HepG2 (cell line): ENCODE results near the gene MATR3. TPM values are rescaled to one million over a fixed set of nuclear protein-coding genes. Genes with fewer than 3 reads are reported as not detected.

Experiments
- ATAC-seq: fragments of 200-7000 bp; cut with Tn5 transposase; 3 replicates; pipeline ENCODE4 v1.9.1; 2020; ENCODE audit warnings: mild to moderate bottlenecking, moderate library complexity
- BruUV-seq: library from RNA; stranded (reverse); fragments of 400-500 nt; replicated peaks from 2 replicates; lab custom pipeline; 2021; lab: Mats Ljungman, UMichigan
- CTCF ChIA-PET: fragments of 300-600 bp; formaldehyde crosslinking; extraction: SDS; loops from one replicate; lab custom pipeline; 2021; ENCODE audit warnings: low total read pairs, inconsistent platforms, low intra/inter-chr PET ratio; lab: Yijun Ruan, JAX
- POLR2A ChIA-PET: fragments of 350-600 bp; sonication (Branson Sonifier 250); formaldehyde crosslinking; loops from one replicate; lab custom pipeline; 2020; ENCODE audit warnings: antibody characterized with exemption, inconsistent platforms; lab: Yijun Ruan, JAX
- DNase-seq: peaks from one replicate; pipeline ENCODE4 v3.0.0-alpha.2; 2015; ENCODE audit warnings: low spot score
- FAIRE-seq: peaks from 3 replicates; lab custom pipeline; 2011; peaks lifted over from hg19 to GRCh38; lab: Jason Lieb, UNC
- H2AFZ ChIP-seq: one replicate; pipeline ENCODE4 v1.6.1; 2011; ENCODE audit warnings: low read length, inconsistent platforms
- H3K27ac ChIP-seq: fragments of 300-600 bp; 3 replicates; pipeline ENCODE4 v1.8.0; 2011; ENCODE audit warnings: mixed run types, mild to moderate bottlenecking, mixed read lengths, low read length, inconsistent platforms; ENCODE audit not compliant: insufficient read depth; ENCODE audit errors: extremely low read length
- H3K27me3 ChIP-seq, 2 experiments: fragments of 200-600 bp in 1 of 2; 2 replicates in 1 of 2; 3 replicates in 1 of 2; pipeline versions ENCODE4 v1.6.0 to v1.8.0; 2011; ENCODE audit warnings: low read length in 2 of 2, mild to moderate bottlenecking in 2 of 2, moderate library complexity in 2 of 2, inconsistent platforms in 1 of 2; ENCODE audit not compliant: insufficient read depth in 2 of 2, control insufficient read depth in 1 of 2
- H3K36me3 ChIP-seq, 2 experiments: fragments of 200-600 bp in 1 of 2; replicated peaks in 1 of 2; 2 replicates in 1 of 2; 3 replicates in 1 of 2; pipeline versions ENCODE4 v1.5.1 to v1.8.0; 2011; ENCODE audit warnings: low read length in 2 of 2, inconsistent platforms in 1 of 2; ENCODE audit not compliant: insufficient read depth in 2 of 2, control insufficient read depth in 1 of 2
- H3K4me1 ChIP-seq: 2 replicates; pipeline ENCODE4 v1.5.1; 2012; ENCODE audit warnings: low read length, inconsistent platforms; ENCODE audit not compliant: insufficient read depth
- H3K4me2 ChIP-seq: 2 replicates; pipeline ENCODE4 v1.6.0; 2011; ENCODE audit warnings: low read depth, low read length, inconsistent platforms
- H3K4me3 ChIP-seq, 3 experiments: fragments of 200-600 bp in 1 of 3; sonication (generic), shearing (Covaris generic) in 1 of 3; replicated peaks in 1 of 3; 2 replicates each; pipeline ENCODE4 v1.5.1; 2011 to 2016; ENCODE audit warnings: low read length in 3 of 3, inconsistent platforms in 2 of 3, low read depth in 2 of 3, mild to moderate bottlenecking in 2 of 3, control low read depth in 1 of 3, mixed read lengths in 1 of 3; ENCODE audit not compliant: insufficient read depth in 1 of 3
- H3K79me2 ChIP-seq: one replicate; pipeline ENCODE4 v1.6.1; 2011; ENCODE audit warnings: low read length, inconsistent platforms; ENCODE audit not compliant: insufficient read depth
- H3K9ac ChIP-seq: 2 replicates; pipeline ENCODE4 v1.6.0; 2011; ENCODE audit warnings: mild to moderate bottlenecking, low read depth, low read length, inconsistent platforms; ENCODE audit not compliant: insufficient read depth
- H3K9me3 ChIP-seq: 2 replicates; pipeline ENCODE4 v1.5.1; 2012; ENCODE audit warnings: mild to moderate bottlenecking, low read length
- H4K20me1 ChIP-seq: 2 replicates; pipeline ENCODE4 v1.6.0; 2011; ENCODE audit warnings: inconsistent platforms, mild to moderate bottlenecking, low read length, moderate library complexity; ENCODE audit not compliant: insufficient read depth
- POLR2A ChIP-seq, 2 experiments: IDR thresholded peaks; 2 replicates each; pipeline ENCODE4 v1.6.1; 2011; ENCODE audit warnings: low read depth in 2 of 2, low read length in 2 of 2, mild to moderate bottlenecking in 1 of 2, moderate library complexity in 1 of 2; ENCODE audit not compliant: insufficient read depth in 1 of 2
- RBFOX2 ChIP-seq: fragments of 200-400 bp; formaldehyde crosslinking; IDR thresholded peaks from 2 replicates; pipeline ENCODE4 v1.6.1; 2017; ENCODE audit warnings: low read depth, mild to moderate bottlenecking, low read length
- ZNF484 ChIP-seq: sonication (generic); formaldehyde crosslinking; IDR thresholded peaks from 2 replicates; pipeline ENCODE4 v1.5.1; 2020; ENCODE audit warnings: mild to moderate bottlenecking, low read depth, missing genetic modification reagents, borderline replicate concordance
- in situ Hi-C: cut with HindIII; loops from 2 replicates; pipeline ENCODE4 v1.10.0; 2017; ENCODE audit warnings: low pct_unique_long_range_greater_than_20kb; ENCODE audit not compliant: extremely low pct_ligation_motif_present
- intact Hi-C: fragments of 100-400 bp; cut with micrococcal nuclease; formaldehyde crosslinking; loops from one replicate; pipeline ENCODE4 v1.10.0; 2022; ENCODE audit not compliant: unreplicated experiment
- polyA plus RNA-seq, 8 experiments: library from polyadenylated mRNA; depleted of rRNA in 3 of 8; stranded (reverse) in 7 of 8; unstranded in 1 of 8; fragments of >200 nt; fragmentation: Illumina TruSeq in 4 of 8; extraction: Trizol in 4 of 8; gene quantifications; 2 replicates each; pipeline versions ENCODE4 v1.2.1 to v1.2.3, GENCODE V29; 2011 to 2016; ENCODE audit warnings: low read depth in 4 of 8, missing spikeins in 1 of 8, mixed read lengths in 1 of 8; ENCODE audit not compliant: insufficient read depth in 1 of 8
- total RNA-seq, 5 experiments: library from RNA; depleted of rRNA; stranded (reverse); fragments of >200 nt; fragmentation: Illumina TruSeq; extraction: Trizol; gene quantifications; 2 replicates each; pipeline ENCODE4 v1.2.3, GENCODE V29; 2016; ENCODE audit warnings: low read depth in 1 of 5
- TF ChIP-seq, protein P1 (sequence below): sonication (generic); formaldehyde crosslinking; IDR thresholded peaks from 2 replicates; pipeline ENCODE4 v1.5.1; 2020; ENCODE audit warnings: missing genetic modification reagents, mild to moderate bottlenecking, borderline replicate concordance
- TF ChIP-seq, protein P2 (sequence below): conservative IDR thresholded peaks from 2 replicates; pipeline ENCODE4 v1.6.1; 2018; ENCODE audit warnings: missing genetic modification reagents

MATR3 gene
- total and polyA plus RNA-seq, 2 of the 13 experiments (the other 11 are each of a cell fraction or from before 2014, with no cell fraction given) = 94.2 to 341 TPM

DNA sequence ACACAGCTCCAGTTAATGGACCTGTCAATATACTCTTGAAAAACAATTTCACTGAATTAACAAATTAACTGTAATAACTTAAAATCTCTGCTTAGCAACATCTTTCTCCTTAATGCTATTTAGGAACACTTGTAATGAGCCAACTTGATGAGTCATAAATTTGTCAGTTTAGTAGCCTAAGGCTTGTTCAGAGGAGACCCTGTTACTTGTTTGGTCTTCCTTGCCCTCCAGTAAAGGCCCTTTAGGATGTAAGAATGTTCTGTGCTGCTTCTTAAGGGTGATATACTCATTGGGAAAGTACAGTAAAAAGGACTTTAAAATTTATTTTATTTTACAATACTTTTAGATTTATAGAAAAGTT is 11.4 kb upstream of the MATR3 start:
- H3K27ac ChIP-seq = no peak overlapping the region
- in situ Hi-C loops = no loop called here
- TSS peak; percentile 8 for BruUV-seq

More for the DNA sequence above, 11.4 kb upstream of the MATR3 start:
- Histone ChIP-seq H3K4me3 (no peak overlapping the region), H3K36me3 (peaks cover 20 to 60% of the 10 kb centered on the region in 2 experiments), H3K9me3 (no peaks in the 10 kb centered on the region), H4K20me1 (peaks cover 4% of the 10 kb centered on the region; the same call in 1 of the 2 replicates), H3K9ac (no peak overlapping the region), H2AFZ (no peak overlapping the region), H3K4me2 (no peak overlapping the region)
- CTCF ChIA-PET = no interaction called here
- POLR2A ChIA-PET = interaction anchor here (1.0 to 1.1 kb wide), 2 partner anchors 8 to 11 kb away, joined by 3 to 5 read pairs; partner anchors contain the start of gene MATR3
- no peak for ATAC-seq
- TF ChIP-seq RBFOX2 = 0 out of 2 replicates have a peak, but pooled peaks have one; percentile 26
- TF ChIP-seq, protein P1, sequence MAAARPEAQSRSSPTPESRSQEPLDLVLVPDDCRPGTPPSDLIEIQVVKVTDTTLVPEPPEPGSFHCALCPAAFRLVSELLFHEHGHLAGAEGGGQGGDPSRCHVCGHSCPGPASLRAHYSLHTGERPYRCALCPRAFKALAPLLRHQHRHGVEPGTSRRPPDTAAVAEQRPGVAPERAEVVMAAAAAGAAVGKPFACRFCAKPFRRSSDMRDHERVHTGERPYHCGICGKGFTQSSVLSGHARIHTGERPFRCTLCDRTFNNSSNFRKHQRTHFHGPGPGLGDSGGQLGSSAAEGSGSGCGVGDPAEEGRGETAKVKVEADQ (CRISPR knock-in tag) = no peak
- no peak for TF ChIP-seq ZNF484 (CRISPR knock-in tag)
- TF ChIP-seq, protein P2, sequence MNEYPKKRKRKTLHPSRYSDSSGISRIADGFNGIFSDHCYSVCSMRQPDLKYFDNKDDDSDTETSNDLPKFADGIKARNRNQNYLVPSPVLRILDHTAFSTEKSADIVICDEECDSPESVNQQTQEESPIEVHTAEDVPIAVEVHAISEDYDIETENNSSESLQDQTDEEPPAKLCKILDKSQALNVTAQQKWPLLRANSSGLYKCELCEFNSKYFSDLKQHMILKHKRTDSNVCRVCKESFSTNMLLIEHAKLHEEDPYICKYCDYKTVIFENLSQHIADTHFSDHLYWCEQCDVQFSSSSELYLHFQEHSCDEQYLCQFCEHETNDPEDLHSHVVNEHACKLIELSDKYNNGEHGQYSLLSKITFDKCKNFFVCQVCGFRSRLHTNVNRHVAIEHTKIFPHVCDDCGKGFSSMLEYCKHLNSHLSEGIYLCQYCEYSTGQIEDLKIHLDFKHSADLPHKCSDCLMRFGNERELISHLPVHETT (CRISPR knock-in tag) = no peak
- peak in 1 of 2 experiments; percentile 14; a peak in 1 of 4 replicates for TF ChIP-seq POLR2A (IDR thresholded peaks at IDR 0.05; ENCODE audit: insufficient read depth in 1 of 2, low read depth in 2 of 2, low read length in 2 of 2)
- TF ChIP-seq, all 625 proteins: peak for 2
- H3K27me3 ChIP-seq = no peaks in the 10 kb centered on the region
- no peak for DNase-seq
- FAIRE-seq = no peak
- H3K79me2 ChIP-seq = peaks cover 43% of the 10 kb centered on the region
- H3K4me1 ChIP-seq = peaks cover 61% of the 10 kb centered on the region
- intact Hi-C loops = no loop called here
